NCI-H774 (cell line): ENCODE measurements around the gene ETV6.
A peak's percentile ranks its signal among the peaks of the same experiment; 100 is the strongest.

Experiments used
- DNase-seq: peaks from one replicate; lab custom pipeline; 2025; lab: John Stamatoyannopoulos, UW

The ETV6 gene

DNA sequence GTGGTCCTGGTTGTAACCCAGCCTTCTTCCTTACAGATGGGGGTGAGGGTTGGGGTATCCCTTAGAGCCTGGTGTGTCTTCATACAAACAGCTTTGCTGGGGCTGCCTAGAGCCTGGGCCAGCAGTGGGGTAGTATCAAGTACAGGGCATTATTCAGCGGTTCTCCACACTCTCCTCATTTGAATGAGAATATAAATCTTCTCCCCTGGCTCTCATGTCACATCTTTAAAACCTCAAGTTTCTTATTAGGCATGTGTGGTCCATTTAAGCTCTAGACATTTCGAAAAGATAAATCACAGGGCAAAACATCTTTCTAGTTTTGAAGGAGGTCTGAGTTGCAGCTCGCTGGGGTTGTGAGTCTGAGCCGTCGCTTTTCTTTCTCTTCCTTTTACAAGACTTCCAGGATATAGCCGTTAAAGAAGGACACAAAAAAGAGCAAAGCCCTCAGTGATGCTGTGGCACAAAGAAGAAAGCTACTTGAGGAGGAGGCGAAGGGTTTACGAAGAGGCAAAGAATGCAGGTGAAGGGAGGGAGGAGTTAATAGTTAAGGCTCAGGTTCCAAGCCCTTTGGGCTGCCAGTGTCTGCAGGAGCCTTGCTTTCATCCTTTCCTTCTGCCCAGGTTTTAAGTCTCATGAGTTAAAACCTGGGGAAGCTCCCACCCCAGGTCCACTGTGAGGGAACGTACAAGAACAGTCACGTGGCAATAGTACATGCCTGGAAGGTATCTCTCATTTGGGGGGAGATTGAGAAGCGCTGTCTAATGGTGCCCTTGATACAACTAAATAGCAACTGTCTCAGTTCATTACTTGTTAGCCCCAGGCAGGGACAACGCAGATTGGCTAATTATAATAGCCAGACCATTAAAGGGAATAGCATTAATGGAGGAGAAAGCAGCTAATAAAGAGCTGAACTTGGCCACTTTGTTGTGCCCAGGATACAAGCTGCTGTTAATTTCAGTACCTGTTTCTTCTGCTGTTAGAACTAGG lies 94.2 kb downstream of the ETV6 start:
- no peak for DNase-seq

DNA sequence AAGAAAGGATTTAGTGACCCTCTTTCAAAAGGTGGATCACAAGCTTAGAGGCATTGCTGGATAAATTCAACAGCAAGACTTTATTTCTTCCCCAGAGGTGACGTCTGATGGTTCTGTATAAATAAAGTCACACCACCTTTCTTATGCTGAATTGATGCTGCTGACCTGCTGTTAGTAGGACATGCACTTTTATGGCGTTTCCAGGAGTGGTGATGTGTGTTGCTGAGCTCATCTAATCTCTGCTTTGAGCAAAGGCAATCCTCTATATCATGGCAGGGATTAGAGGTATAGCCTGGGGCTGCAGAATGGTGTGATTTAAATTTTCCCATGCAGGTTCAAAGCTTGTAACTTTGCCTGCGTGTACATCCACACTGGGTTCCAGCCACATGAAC lies 94.9 kb downstream of the ETV6 start:
- DNase-seq, result no peak

DNA sequence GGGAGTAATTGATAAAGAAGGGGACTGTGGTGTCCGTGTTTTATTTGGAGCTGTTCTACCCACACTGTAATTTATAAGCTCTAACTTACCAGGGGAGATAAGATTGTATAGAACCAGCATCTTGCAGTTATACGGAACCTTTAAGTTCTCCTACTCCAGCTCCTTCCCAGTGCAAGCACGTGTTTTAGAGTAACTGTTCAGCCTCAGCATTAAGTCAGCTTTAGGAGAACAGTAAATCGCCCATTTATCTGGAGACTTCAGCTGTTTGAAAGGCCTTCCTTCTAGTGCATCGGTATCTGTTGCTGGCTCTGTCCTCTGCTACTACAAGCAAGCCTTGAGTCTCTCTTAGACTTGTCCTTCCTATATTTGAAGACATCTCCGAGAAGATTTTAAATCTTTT lies 95.6 kb downstream of the ETV6 start:
- no peak for DNase-seq

- DNase-seq, result no peak
Observed at GRCh38 chr12:11746024-11746771, 96.7 kb downstream of the ETV6 start.

GRCh38 chr12:11746940-11747716 lies 97.7 kb downstream of the ETV6 start:
- DNase-seq, result no peak

DNA sequence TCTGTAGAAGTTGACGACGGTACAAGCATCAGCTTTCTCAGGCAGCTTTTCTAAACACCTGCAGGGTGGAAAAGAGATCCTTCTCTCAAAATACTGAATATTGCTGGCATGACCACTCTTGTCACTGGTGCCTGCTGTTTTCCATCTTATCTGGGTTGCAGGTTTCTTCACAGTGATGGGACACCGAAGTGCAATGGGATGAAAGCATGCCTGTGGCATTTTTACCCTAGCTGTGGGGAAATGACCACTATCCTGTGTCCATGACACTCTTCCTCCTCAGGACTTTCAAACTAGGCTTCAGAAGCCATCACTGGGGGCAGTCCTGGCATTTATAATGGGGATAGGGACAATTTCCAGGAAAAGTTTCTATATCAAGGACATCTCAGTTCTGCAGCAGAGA lies 98.5 kb downstream of the ETV6 start:
- no peak for DNase-seq

- no peak for DNase-seq
Observed at GRCh38 chr12:11748903-11749302, 99.4 kb downstream of the ETV6 start.

GRCh38 chr12:11749943-11750690 lies 100.6 kb downstream of the ETV6 start:
- DNase-seq, result no peak

DNA sequence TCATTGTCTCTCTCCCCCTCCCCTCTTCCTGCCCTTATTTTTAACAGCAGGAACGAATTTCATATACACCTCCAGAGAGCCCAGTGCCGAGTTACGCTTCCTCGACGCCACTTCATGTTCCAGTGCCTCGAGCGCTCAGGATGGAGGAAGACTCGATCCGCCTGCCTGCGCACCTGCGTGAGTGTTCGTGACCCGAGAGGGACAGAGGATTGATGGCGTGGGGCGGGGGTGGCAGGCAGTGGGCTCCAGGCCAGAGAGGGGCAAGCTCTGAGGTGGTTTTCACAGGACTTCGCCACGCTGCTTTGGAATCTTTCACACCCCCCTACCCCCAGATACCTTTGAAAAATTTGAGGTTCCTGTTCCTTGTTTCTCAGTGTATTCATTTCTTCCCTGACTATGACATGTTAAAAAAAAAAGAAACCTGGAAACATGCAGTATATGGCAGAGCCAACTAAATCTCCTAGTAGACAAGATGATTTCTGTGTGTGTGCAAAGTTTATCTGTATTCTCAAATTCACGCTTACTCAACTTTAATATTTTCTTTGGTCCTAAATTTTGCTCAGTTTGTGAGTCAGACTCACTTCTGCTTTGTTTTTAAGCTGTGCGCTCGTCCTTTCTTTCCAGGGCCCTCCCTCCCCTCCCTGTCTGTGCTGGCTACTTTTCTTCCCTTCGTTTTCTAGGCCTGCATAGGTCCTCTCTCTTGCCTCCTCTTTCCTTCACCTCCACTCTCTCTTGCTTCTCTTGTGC lies 103.1 kb downstream of the ETV6 start:
- DNase-seq, result no peak

DNA sequence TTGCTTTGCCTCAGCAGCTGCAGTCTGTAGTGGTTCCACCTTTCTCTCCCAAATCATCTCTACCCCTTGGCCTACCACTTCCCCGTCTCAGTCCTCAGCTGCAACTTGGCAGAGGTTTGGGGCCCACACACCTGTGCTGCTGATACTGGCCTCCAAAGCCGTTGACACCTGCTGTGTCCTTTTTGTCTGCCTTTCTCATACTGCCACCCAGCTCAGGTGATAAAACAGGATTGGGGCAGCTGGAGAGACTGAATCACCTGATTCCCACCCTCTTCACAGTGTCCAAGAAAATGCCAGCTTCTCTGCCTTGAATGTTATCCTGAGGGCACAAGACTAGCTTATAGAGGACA lies 103.7 kb downstream of the ETV6 start:
- DNase-seq, result peak; percentile 34

GRCh38 chr12:11753826-11754225 lies 104.4 kb downstream of the ETV6 start:
- no peak for DNase-seq

DNA sequence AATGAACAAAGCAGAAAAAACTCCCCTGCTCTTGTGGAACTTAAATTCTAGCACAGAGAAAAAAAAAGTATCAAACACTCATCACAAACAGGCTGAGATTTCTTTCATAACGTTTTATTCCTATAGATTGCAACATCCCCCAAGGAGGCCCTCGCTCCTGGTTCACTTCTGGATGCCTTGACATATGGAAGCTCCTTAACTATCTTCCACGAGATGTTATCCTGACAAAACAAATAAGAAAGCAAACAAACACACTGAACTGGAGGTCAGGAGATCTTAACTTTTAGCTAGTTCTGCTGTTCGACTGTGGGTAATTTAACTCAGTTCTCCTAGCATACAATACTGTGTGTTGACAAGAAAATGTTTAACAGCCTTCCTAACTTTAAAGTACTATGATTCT lies 104.8 kb downstream of the ETV6 start:
- no peak for DNase-seq

- no peak for DNase-seq
Observed at GRCh38 chr12:11755302-11755930, 105.9 kb downstream of the ETV6 start.

GRCh38 chr12:11756022-11756421 lies 106.5 kb downstream of the ETV6 start:
- no peak for DNase-seq

- DNase-seq, result no peak
Observed at GRCh38 chr12:11756523-11756922, 107.0 kb downstream of the ETV6 start.

DNA sequence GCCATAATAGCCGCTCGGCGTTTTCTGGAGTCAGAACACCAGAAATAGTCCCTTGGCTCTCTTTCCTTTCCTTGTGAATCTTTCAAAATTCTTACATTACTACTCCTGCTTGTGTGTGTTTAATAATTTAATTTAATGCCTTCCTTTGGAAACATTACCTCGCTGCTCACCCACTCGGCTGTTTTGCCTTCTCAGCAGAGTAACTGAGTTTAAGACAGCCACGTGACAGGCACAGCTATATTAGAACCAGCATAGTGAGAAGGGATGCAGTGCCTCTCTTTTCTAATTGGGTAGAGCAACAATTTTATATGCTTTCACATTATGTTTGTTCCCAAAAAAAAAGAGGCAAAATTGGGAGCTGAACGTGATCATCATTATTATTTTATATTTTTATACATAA lies 107.6 kb downstream of the ETV6 start:
- no peak for DNase-seq

- DNase-seq, result no peak
Observed at GRCh38 chr12:11757531-11757930, 108.1 kb downstream of the ETV6 start.

DNA sequence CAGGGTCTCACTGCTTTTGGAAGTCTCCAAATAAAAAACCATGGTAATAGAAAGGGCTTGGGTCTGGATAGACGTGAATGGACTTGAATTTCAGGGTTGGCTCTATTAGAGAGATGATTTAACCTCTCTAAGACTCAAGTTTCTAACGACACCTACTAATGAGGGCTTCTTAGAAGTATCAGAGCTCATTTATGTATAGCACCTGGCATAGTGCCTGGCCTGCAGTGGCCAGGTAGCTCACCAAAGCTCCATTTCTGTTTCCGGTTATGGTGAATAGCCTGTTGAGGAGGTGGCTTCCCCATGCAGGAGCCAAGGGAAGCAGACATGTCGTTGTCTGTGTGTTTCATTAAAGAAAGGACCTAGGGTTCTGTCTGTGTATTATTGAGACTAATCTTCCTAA lies 108.6 kb downstream of the ETV6 start:
- DNase-seq, result no peak

DNA sequence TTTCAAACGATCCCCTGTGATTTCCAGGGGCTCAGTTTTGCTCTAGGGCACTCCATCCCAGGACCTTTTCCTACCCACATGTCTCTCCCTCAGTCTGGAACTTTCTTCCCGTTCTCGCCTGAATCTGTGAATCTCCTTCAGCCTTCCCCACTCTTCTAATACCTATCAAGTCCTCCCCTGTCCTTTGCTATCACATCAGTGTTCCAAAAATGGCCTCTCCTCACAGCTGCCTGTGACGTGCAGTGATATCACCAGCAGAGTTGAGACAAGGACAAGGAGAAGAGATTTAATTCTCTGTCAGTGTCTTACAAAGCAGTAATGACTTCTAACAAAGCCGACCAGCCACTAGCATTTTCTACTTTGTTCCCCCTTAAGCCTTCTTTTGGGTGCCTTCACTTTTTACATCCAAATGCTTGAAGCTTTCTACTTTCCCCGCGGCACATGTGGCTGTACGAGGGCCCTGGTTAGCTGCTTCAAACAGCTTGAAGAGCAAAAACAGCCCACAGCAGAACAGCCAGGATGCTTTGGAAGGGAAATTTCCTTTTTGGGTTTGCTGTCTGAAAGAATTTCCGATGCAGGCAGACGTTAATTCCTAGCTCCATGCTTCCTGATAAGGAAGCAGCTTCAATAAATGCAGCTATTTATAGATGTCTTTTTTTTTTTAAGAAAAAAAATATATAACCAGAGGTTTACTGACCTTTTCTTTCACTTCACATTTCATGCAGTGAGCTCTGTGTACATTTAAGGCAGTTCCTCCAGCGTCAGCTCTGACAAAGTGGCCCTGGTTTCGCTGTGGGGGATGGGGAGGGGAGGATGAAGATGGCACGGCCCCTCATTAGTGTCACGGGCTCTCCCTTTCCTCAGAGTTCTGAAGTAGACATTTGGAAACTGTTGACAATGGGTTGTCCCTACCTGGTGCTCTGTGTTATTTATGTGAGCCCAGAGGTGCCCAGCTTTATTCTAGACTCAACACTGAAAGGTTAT lies 109.3 kb downstream of the ETV6 start:
- no peak for DNase-seq
